SK-N-SH (cell line): ENCODE data around the gene OPN3. TPM values are rescaled to one million over a fixed set of nuclear protein-coding genes. Genes with fewer than 3 reads are reported as not detected.

Experiments
- CTCF ChIA-PET: fragments of 300-600, 350-600 bp; formaldehyde crosslinking; extraction: SDS; loops from one replicate; lab custom pipeline; 2021; lab: Yijun Ruan, JAX
- POLR2A ChIA-PET: fragments of 350-600 bp; sonication (Branson Sonifier 250); formaldehyde crosslinking; extraction: SDS; loops from one replicate; lab custom pipeline; 2020; ENCODE audit warnings: antibody characterized with exemption, inconsistent platforms; lab: Yijun Ruan, JAX
- DNase-seq: peaks from one replicate; pipeline ENCODE4 v3.0.0; 2012
- H2AFZ ChIP-seq: fragments of 200-600 bp; sonication (generic); 2 replicates; pipeline ENCODE4 v1.8.1; 2016; ENCODE audit warnings: antibody characterized with exemption, mild to moderate bottlenecking, low read depth
- H3F3A ChIP-seq: fragments of 200-600 bp; sonication (generic); replicated peaks from 2 replicates; pipeline ENCODE3; 2016; ENCODE audit warnings: antibody characterized with exemption, mild to moderate bottlenecking; ENCODE audit not compliant: insufficient read depth
- H3K27ac ChIP-seq, 2 experiments: fragments of 200-500 bp in 1 of 2; fragments of 200-600 bp in 1 of 2; sonication (Bioruptor generic) in 1 of 2; sonication (generic), shearing (Covaris generic) in 1 of 2; 2 replicates each; pipeline versions ENCODE4 v1.5.1 to v1.6.1; 2014 to 2016; ENCODE audit warnings: low read depth in 2 of 2, inconsistent platforms in 1 of 2, low read length in 1 of 2, mild to moderate bottlenecking in 1 of 2, mixed read lengths in 1 of 2
- H3K27me3 ChIP-seq: fragments of 200-600 bp; sonication (generic), shearing (Covaris generic); 2 replicates; pipeline ENCODE4 v1.6.1; 2016; ENCODE audit warnings: mixed run types; ENCODE audit not compliant: insufficient read depth
- H3K36me3 ChIP-seq, 2 experiments: fragments of 200-500 bp in 1 of 2; fragments of 200-600 bp in 1 of 2; sonication (Bioruptor generic) in 1 of 2; sonication (generic) in 1 of 2; replicated peaks in 1 of 2; 2 replicates each; pipeline versions ENCODE3 to v1.5.1; 2014 to 2016; ENCODE audit warnings: low read length in 1 of 2, mild to moderate bottlenecking in 1 of 2; ENCODE audit not compliant: insufficient read depth in 2 of 2, control insufficient read depth in 1 of 2
- H3K4me1 ChIP-seq, 2 experiments: fragments of 200-500 bp in 1 of 2; fragments of 200-600 bp in 1 of 2; sonication (Bioruptor generic) in 1 of 2; sonication (generic), shearing (Covaris generic) in 1 of 2; 2 replicates each; pipeline versions ENCODE4 v1.5.1 to v1.6.1; 2014 to 2016; ENCODE audit warnings: low read depth in 1 of 2, low read length in 1 of 2, mixed run types in 1 of 2; ENCODE audit not compliant: insufficient read depth in 2 of 2, control insufficient read depth in 1 of 2
- H3K4me2 ChIP-seq: fragments of 200-600 bp; sonication (generic), shearing (Covaris generic); 2 replicates; pipeline ENCODE4 v1.6.1; 2017; ENCODE audit warnings: mixed run types
- H3K4me3 ChIP-seq, 2 experiments: fragments of 200-500 bp in 1 of 2; fragments of 200-600 bp in 1 of 2; sonication (Bioruptor generic) in 1 of 2; sonication (generic), shearing (Covaris generic) in 1 of 2; 2 replicates each; pipeline versions ENCODE4 v1.5.1 to v1.8.1; 2014 to 2016; ENCODE audit warnings: low read depth in 2 of 2, inconsistent platforms in 1 of 2, low read length in 1 of 2, mild to moderate bottlenecking in 1 of 2, mixed read lengths in 1 of 2, moderate library complexity in 1 of 2
- H3K79me2 ChIP-seq: fragments of 200-600 bp; sonication (generic); 2 replicates; pipeline ENCODE4 v1.8.1; 2017; ENCODE audit warnings: mild to moderate bottlenecking; ENCODE audit not compliant: insufficient read depth
- H3K9ac ChIP-seq: fragments of 200-600 bp; sonication (generic); 2 replicates; pipeline ENCODE4 v1.6.1; 2017; ENCODE audit warnings: mixed run types
- H3K9me2 ChIP-seq: fragments of 200-600 bp; sonication (generic); 2 replicates; pipeline ENCODE4 v1.6.1; 2017; ENCODE audit warnings: mixed run types
- H3K9me3 ChIP-seq: fragments of 200-600 bp; sonication (generic); 2 replicates; pipeline ENCODE4 v1.6.1; 2017; ENCODE audit warnings: mixed run types, mild to moderate bottlenecking, moderate library complexity
- H4K20me1 ChIP-seq: fragments of 200-600 bp; sonication (generic); 2 replicates; pipeline ENCODE4 v1.6.1; 2017; ENCODE audit warnings: mild to moderate bottlenecking, mixed run types; ENCODE audit not compliant: insufficient read depth
- CHD2 ChIP-seq: fragments of 150-350 bp; IDR thresholded peaks from 2 replicates; pipeline ENCODE4 v1.6.1; 2018; ENCODE audit warnings: low read length; ENCODE audit not compliant: partially characterized antibody
- EZH2phosphoT487 ChIP-seq: fragments of 200-600 bp; sonication (generic); IDR thresholded peaks from 2 replicates; pipeline ENCODE4 v1.6.1; 2017; ENCODE audit warnings: low read depth, mixed run types, mild to moderate bottlenecking, antibody characterized with exemption, moderate library complexity, borderline replicate concordance
- FOXM1 ChIP-seq: IDR thresholded peaks from 2 replicates; pipeline ENCODE4 v1.4.0; 2012; ENCODE audit warnings: low read depth, mild to moderate bottlenecking
- JUND ChIP-seq: IDR thresholded peaks from 2 replicates; pipeline ENCODE4 v1.4.0; 2012
- MXI1 ChIP-seq: IDR thresholded peaks from 2 replicates; pipeline ENCODE4 v1.6.1; 2012; ENCODE audit warnings: mild to moderate bottlenecking, low read depth, low read length, improper control_type of control experiment
- NRF1 ChIP-seq: IDR thresholded peaks from 2 replicates; pipeline ENCODE4 v1.6.1; 2012; ENCODE audit warnings: low read depth, mild to moderate bottlenecking, low read length
- RAD21 ChIP-seq: IDR thresholded peaks from 2 replicates; pipeline ENCODE4 v1.6.1; 2012; ENCODE audit warnings: mild to moderate bottlenecking, low read length
- RCOR1 ChIP-seq: fragments of 150-350 bp; IDR thresholded peaks from 2 replicates; pipeline ENCODE4 v1.6.1; 2017; ENCODE audit warnings: antibody characterized with exemption, low read length
- RFX5 ChIP-seq: IDR thresholded peaks from 2 replicates; pipeline ENCODE4 v1.6.1; 2012; ENCODE audit warnings: mild to moderate bottlenecking, improper control_type of control experiment, low read length
- SIN3A ChIP-seq: IDR thresholded peaks from 2 replicates; pipeline ENCODE4 v1.6.1; 2012; ENCODE audit warnings: low read depth, mild to moderate bottlenecking, low read length, moderate library complexity, borderline replicate concordance
- TAF1 ChIP-seq: IDR thresholded peaks from 2 replicates; pipeline ENCODE4 v1.6.1; 2012; ENCODE audit warnings: low read depth, mild to moderate bottlenecking, low read length, moderate library complexity, borderline replicate concordance
- YY1 ChIP-seq: IDR thresholded peaks from 2 replicates; pipeline ENCODE4 v1.4.0; 2012; ENCODE audit warnings: low read depth, mild to moderate bottlenecking
- WGBS: methylation state at CpG from one replicate; pipeline ENCODE4 v1.1.6; 2017; ENCODE audit warnings: low lambda C conversion rate; 5-methylcytosine and 5-hydroxymethylcytosine counted together
- polyA plus RNA-seq, 3 experiments: library from polyadenylated mRNA; depleted of rRNA; stranded (reverse); fragments of >200 nt; gene quantifications; 2 replicates each; pipeline ENCODE4 v1.2.3, GENCODE V29; 2012
- TF ChIP-seq, protein P1 (sequence below): IDR thresholded peaks from 2 replicates; pipeline ENCODE4 v1.4.0; 2012; ENCODE audit warnings: low read depth, borderline replicate concordance
- TF ChIP-seq, protein P2 (sequence below): IDR thresholded peaks from 2 replicates; pipeline ENCODE4; 2012
- TF ChIP-seq, protein P3 (sequence below): IDR thresholded peaks from 2 replicates; pipeline ENCODE4 v1.4.0; 2012; ENCODE audit warnings: low read depth, borderline replicate concordance
- TF ChIP-seq, protein P4 (sequence below): IDR thresholded peaks from 2 replicates; pipeline ENCODE4 v1.4.0; 2012; ENCODE audit warnings: low read depth
- TF ChIP-seq, protein P5 (sequence below): fragments of 150-350 bp; IDR thresholded peaks from 2 replicates; pipeline ENCODE4 v1.6.1; 2017; ENCODE audit warnings: antibody characterized with exemption, low read length, low read depth, borderline replicate concordance

The OPN3 gene
- polyA plus RNA-seq, 1 of the 3 experiments (the other 2 are of a cell fraction): 7.8 TPM

DNA sequence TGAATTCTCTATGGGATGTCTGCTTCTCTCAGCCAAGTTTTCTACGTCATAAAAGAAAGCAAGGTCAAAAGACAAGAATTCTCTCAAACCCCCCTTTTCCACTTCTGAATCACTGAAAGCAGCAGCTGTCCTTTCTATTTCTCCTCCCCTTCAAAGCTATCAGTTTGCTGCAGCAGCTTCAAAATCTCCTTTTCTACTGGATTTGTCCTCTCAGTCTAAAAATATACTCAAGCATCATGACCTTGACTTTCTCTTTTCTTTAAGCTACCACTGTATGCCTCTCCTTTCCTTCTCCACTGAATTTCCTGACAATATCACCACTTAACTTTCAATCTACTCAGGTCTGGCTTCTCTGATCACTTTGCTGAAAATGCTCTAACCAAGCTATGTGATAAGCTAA lies 13.8 kb upstream of the OPN3 start:
- Histone ChIP-seq H3F3A (no peaks in the 10 kb centered on the region), H3K4me3 (no peak overlapping the region), H4K20me1 (no peaks in the 10 kb centered on the region), H3K9me3 (no peaks in the 10 kb centered on the region)
- WGBS: 48% methylated on average over 1 of the region's 1 CpG
- POLR2A ChIA-PET: no interaction called here
- TF ChIP-seq, protein P1, sequence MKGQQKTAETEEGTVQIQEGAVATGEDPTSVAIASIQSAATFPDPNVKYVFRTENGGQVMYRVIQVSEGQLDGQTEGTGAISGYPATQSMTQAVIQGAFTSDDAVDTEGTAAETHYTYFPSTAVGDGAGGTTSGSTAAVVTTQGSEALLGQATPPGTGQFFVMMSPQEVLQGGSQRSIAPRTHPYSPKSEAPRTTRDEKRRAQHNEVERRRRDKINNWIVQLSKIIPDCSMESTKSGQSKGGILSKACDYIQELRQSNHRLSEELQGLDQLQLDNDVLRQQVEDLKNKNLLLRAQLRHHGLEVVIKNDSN: no peak
- TF ChIP-seq, protein P2, sequence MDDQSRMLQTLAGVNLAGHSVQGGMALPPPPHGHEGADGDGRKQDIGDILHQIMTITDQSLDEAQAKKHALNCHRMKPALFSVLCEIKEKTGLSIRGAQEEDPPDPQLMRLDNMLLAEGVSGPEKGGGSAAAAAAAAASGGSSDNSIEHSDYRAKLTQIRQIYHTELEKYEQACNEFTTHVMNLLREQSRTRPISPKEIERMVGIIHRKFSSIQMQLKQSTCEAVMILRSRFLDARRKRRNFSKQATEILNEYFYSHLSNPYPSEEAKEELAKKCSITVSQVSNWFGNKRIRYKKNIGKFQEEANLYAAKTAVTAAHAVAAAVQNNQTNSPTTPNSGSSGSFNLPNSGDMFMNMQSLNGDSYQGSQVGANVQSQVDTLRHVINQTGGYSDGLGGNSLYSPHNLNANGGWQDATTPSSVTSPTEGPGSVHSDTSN: no peak
- TF ChIP-seq NRF1: no peak
- no peak for TF ChIP-seq TAF1
- no peak for TF ChIP-seq RCOR1
- TF ChIP-seq YY1: no peak
- no peak for TF ChIP-seq CHD2
- TF ChIP-seq, protein P3, sequence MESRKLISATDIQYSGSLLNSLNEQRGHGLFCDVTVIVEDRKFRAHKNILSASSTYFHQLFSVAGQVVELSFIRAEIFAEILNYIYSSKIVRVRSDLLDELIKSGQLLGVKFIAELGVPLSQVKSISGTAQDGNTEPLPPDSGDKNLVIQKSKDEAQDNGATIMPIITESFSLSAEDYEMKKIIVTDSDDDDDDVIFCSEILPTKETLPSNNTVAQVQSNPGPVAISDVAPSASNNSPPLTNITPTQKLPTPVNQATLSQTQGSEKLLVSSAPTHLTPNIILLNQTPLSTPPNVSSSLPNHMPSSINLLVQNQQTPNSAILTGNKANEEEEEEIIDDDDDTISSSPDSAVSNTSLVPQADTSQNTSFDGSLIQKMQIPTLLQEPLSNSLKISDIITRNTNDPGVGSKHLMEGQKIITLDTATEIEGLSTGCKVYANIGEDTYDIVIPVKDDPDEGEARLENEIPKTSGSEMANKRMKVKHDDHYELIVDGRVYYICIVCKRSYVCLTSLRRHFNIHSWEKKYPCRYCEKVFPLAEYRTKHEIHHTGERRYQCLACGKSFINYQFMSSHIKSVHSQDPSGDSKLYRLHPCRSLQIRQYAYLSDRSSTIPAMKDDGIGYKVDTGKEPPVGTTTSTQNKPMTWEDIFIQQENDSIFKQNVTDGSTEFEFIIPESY: no peak
- TF ChIP-seq FOXM1: no peak
- TF ChIP-seq SIN3A: no peak
- TF ChIP-seq, protein P4, sequence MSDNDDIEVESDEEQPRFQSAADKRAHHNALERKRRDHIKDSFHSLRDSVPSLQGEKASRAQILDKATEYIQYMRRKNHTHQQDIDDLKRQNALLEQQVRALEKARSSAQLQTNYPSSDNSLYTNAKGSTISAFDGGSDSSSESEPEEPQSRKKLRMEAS: no peak
- no peak for TF ChIP-seq JUND
- TF ChIP-seq, protein P5, sequence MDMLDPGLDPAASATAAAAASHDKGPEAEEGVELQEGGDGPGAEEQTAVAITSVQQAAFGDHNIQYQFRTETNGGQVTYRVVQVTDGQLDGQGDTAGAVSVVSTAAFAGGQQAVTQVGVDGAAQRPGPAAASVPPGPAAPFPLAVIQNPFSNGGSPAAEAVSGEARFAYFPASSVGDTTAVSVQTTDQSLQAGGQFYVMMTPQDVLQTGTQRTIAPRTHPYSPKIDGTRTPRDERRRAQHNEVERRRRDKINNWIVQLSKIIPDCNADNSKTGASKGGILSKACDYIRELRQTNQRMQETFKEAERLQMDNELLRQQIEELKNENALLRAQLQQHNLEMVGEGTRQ: no peak
- no peak for TF ChIP-seq MXI1
- no peak for TF ChIP-seq EZH2phosphoT487
- no peak for TF ChIP-seq RFX5
- no peak for TF ChIP-seq RAD21
- TF ChIP-seq, all 33 proteins: peak for 0
- Histone ChIP-seq H3K4me1 (no peaks in the 10 kb centered on the region), H3K27me3 (no peaks in the 10 kb centered on the region), H2AFZ (no peak overlapping the region), H3K36me3 (no peaks in the 10 kb centered on the region), H3K27ac (no peak overlapping the region), H3K9me2 (no peaks in the 10 kb centered on the region), H3K79me2 (no peaks in the 10 kb centered on the region), H3K9ac (no peak overlapping the region), H3K4me2 (no peak overlapping the region)
- CTCF ChIA-PET: no interaction called here
- DNase-seq: no peak
